ENCODE results near the gene GPR65.
A peak's percentile ranks its signal among the peaks of the same experiment; 100 is the strongest.
"Not testable (repeated sequence)": the region's sequence is repeated elsewhere in the genome, so short reads cannot be mapped to it uniquely, and the experiment has no call there.

GPR65 gene

DNA sequence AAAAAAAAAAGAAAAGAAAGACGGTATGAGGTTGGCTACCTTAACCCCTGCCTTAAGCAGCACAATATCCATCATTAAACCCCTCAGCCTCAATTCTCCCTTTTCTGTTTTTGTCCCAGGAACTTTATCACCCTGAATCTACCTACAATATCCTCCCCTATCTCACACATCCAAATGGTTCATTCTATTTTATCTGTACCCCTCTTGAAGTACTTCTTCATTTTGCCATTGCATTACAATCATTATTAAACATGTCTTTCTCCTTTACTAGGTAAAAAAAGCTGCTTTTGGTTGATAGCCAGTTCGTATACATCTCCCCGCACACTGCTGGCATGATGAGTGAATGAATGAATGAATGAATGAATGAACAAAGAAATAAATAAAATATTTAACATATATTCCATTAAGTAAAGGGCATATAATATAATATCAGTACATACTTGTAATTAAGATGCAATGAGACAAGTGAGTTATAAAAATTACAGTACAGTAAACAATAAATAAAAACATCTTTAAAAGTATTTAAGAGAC lies 364 bp upstream of the GPR65 start:
- DNase-seq (ENCODE audit: low read depth): no peak

DNA sequence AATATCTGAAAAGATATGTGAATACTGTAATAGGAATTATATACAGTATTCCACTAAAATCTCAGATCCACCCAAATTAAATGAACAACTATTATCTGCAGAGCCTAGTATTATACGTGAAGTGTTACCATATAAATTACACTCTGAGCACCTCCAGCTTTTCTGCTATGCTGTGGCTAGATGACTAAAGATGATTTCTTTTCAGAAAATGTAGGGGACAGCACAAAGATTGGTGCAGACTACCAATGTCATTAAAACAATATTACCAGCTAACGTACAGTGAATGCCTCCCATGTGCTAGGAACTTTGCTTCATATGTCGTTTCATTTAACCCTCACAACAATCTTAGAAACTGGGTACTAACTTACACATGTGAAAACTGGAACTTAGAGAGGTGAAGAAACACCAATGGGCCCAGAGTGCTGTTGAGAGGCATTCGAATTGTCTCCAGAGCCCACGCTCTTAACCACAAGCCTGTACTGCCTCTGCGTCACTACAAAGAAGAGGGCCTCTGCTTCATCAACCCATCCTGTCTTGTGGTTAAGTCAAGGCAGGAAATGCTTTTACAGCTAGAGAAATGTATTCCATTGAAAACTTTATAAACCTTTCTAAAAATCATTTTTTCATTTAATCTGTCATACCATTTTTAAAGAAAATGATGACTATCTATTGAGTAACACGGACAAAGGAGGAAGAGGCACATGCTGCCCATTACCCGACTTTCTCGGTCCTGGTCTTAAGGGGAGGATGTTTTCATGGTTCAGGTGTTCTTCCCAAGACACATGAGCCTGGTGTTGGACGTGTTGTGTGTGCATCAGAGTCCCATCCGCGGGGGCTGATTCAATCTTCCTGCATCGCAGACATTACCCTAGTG lies 1.3 kb downstream of the GPR65 start:
- no peak for DNase-seq (ENCODE audit: low read depth)

DNA sequence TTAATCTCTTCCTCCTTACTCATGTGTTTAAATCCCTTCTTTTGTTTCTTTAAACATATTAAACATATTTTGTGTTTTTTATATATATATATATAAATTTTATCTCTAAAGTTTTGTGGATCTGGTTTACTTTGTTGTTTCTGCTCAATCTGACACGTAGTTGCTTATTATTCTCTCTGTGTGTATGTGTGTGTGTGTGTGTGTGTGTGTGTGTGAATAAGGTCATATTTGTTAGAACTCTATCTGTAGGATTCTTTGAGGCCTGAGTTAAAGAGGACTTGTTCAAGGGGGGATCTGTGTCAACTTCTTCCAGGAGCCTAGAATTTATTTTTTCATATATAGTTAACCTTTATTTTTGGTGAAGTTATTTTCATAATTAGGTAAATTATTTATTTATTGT lies 2.7 kb downstream of the GPR65 start:
- DNase-seq (ENCODE audit: low read depth): no peak

DNA sequence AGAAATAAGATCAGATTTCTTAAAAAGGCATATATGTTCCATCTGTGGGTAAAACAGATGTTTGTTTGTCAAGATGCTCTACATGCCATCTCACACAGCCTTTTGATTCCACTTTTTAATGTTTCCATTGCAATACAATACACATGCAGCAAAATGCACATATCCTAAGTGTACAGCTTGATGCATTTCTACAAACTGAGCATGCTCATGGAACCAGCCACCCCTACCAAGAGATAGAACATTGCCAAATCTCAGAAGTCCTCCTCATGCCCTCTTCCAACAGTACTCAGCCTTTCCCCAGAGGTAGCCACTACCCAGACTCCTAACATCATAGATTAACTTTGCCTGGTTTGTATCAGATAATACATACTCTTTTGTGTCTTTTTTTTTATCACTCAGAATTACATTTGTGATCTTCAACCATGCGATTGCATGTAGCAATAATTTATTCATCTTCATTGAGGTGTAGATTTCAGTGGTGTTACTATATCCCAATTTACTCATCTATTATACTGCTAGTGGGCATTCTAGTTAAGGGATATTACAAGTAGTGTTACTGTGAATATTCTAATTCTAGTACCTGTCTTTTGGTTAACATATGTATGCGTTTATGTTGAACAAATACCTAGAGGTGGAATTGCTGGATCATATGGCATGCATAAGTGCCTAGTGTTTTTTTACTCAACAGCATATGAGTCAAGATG lies 3.3 kb downstream of the GPR65 start:
- no peak for DNase-seq (ENCODE audit: low read depth)

DNA sequence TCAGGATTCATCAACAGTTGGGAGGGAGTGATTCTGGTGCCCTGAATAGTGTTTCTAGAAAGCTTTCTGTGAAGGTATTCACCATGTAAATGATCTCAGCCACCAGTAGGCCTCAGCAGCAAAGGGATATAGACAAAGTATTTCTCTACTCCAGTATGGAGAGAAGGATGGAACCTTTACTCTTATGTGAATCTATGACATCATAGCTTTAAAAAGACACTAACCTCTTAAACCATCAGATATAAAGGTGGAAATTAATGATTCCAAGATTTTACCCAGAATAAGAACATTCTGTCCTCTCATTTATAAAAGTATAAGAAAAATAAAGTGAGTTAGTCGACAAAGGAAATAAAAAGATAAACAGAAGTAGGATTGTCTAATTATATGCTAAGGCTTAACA lies 4.6 kb downstream of the GPR65 start:
- no peak for DNase-seq (ENCODE audit: low read depth)

DNA sequence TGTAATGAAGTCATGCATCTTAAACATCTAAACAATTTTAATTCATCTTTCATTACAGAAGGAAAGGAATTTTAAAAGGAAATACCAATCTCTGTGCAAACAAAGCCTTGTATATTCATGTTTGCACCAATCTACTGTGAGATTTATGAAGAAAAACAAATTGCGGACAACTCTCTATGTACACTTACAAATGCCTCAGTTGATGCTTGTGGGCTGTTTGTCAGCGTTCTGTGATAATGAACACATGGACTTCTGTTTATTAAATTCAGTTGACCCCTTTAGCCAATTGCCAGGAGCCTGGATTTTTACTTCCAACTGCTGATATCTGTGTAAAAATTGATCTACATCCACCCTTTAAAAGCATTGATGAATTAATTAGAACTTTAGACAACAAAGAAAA lies 5.4 kb downstream of the GPR65 start:
- DNase-seq (ENCODE audit: low read depth): no peak

DNA sequence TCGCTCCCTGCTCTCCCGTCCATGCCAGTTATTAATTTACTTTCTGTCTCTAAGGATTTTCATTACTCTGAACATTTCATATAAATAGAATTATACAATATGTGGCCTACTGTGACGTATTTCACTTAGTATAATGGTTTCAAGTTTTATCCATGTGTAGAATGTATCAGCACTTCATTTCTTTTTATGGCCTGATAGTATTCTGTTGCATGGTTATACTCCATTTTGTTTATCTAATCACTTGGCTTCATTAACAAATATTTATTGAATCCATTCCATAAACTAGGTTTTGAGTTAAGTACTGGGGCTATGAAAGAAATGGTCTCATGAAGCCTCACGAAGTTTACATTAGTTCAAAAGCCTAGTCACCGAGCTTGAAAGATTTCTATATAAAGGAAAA lies 7.6 kb downstream of the GPR65 start:
- no peak for DNase-seq (ENCODE audit: low read depth)

DNA sequence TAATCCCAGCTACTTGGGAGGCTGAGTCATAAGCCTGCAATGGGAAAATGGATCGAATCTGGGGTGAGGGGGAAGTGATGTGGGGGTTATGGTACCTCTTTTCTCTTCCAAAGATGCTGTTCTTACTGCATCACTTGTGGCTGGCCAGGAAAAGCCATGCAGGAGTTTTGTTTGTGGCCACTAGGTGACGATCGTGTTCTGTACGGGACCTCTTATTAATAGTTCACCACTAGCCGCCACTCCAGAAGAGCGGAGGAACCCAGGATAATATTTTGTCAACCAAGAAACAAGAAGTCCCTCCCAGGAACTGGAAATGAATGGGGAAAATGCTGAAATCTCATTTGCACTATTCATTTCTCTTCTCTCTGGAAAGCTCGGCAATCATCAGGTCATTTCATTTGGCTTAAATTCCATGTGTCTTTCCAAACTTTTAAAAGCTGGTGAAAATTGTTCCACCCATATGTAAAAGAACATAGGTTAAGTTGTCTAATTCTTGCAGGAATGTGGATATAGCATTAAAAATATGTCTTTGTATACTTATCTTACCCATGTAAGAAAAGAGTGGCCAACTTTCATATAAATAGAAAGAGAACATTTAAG lies 8.9 kb downstream of the GPR65 start:
- DNase-seq (ENCODE audit: low read depth): peak; percentile 41

DNA sequence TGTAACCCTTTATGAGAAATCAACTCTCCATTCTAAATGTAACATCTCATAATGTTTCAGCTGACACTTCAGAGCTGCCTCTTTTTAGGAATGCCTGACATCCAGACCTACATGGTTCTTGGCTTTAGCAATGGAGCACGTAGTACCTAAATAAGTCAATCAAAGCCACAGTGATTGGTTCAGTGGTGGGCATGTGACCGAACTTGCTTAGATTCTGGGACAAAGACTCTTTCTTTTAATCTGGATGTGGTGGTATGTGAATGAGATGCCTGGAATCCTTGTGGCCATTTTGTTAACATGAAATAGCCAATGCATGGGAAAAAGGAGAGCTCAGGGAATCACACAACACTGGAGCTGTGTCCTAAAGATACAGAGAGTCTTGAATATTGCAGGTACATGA lies 11.8 kb downstream of the GPR65 start:
- no peak for DNase-seq (ENCODE audit: low read depth)

DNA sequence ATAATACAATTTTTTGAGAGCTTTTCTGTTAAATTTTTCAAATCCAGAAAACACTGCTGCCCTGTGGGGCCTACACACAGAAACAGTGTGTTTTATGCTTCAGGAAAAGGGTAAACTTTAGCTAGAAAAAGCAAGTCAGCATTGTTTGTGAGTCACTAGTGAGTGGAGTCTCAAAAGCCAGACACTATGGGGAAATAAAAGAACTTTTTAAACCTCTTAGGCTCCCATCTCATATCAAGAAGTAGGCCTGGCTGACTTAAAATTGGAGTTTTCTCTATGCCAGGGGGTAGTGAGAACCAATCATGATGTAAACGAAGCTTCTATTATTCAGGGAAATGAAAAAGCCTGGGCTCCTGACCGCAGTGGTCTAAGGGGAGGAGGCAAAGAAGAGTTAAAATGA lies 12.6 kb downstream of the GPR65 start:
- no peak for DNase-seq (ENCODE audit: low read depth)

DNA sequence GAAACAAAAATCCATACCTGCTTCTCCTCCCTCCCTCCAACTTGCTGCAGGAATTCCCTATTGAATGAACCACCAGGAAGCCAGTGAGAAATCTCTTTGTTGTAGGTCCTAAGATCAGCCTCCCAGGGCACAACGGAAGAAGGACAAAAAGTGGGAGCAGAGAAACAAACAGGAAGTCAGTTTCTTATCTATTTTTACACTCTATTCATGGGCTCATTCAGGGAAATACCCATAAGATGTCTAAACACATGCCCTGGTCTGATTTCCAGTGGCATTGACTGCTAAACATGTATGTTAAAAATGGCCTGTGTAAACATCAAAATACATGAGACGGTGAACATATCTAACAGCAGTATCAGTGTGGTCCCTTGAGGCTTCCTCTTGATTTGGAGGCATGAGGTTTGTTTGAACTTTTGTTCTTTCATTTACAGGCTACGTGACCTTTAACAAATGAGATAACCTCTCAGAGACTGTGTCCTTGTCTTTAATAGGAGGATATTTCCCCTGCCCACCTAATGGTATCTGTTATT lies 18.8 kb downstream of the GPR65 start:
- no peak for DNase-seq (ENCODE audit: low read depth)

DNA sequence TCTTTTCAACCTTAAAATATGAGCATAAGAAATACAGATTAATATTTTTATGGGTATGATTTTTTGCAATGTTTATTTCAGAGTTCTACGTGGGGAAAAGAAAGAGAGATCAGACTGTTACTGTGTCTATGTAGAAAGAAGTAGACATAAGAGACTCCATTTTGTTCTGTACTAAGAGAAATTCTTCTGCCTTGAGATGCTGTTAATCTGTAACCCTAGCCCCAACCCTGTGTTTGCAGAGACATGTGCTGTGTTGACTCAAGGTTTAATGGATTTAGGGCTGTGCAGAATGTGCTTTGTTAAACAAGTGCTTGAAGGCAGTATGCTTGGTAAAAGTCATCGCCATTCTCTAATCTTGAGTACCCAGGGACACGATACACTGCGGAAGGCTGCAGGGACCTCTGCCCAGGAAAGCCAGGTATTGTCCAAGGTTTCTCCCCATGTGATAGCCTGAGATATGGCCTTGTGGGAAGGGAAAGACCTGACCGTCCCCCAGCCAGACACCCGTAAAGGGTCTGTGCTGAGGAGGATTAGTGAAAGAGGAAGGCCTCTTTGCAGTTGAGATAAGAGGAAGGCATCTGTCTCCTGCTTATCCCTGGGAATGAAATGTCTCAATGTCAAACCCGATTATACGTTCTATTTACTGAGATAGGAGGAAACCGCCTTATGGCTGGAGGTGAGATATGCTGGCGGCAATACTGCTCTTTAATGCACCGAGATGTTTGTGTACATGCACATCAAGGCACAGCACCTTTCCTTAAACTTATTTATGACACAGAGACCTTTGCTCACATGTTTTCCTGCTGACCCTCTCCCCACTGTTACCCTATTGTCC lies 19.5 kb downstream of the GPR65 start:
- not testable (repeated sequence) for DNase-seq (ENCODE audit: low read depth)

DNA sequence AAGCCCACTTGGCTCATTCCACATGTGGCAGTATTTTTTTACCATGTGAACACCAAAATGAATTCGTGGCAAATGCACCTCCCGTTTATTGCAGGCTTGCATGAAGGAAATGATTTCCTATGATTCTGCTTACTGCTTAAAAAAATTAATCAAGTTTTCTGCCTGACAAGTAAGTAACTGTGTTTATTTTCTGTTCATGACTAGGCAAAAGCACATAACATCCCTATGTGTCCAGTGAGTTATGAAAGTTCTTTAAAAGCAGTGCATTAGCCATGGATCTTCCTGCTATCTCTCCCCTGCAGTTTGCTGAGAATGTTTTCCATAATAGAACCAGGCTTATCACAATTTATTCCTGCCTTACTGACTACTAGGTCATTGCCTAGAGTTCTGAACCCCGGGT lies 20.4 kb downstream of the GPR65 start:
- no peak for DNase-seq (ENCODE audit: low read depth)

DNA sequence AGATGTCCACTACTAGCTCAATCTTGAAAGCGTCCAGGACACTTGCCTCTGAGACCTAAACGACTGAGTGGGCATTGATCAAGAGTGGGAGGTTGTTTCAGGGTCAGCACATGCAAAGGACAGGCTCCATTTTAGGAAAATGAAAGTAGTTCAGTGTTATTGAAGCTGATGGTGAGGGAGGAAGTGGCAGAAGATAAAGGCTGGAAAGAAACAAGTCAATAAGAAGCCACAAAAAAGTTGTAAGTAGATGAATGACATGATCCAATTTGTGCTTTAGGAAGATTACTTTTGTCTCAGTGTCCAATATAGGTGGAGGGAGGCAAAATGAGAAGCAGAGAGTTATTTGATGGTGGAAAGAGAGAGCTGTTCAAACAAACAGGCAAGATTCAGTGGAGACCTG lies 22.0 kb downstream of the GPR65 start:
- no peak for DNase-seq (ENCODE audit: low read depth)

DNA sequence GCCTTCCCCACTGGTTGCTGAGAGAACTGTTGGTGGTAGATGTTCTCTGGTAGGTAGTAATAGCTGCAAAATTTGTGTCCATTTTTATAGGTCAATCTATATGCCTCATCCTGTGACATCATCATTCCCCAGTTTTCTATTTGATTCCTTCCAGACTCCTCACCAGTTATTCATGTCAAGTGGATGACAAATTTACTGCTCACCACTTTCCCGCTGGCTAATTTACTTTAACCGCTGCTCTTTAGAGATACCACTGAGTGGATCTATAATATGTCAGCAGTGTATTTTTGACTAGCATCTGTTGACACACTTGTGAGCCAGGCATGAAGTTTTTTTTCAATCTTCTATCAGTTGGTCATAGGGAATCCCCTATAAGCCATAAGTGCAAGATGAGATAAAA lies 24.6 kb downstream of the GPR65 start:
- no peak for DNase-seq (ENCODE audit: low read depth)

DNA sequence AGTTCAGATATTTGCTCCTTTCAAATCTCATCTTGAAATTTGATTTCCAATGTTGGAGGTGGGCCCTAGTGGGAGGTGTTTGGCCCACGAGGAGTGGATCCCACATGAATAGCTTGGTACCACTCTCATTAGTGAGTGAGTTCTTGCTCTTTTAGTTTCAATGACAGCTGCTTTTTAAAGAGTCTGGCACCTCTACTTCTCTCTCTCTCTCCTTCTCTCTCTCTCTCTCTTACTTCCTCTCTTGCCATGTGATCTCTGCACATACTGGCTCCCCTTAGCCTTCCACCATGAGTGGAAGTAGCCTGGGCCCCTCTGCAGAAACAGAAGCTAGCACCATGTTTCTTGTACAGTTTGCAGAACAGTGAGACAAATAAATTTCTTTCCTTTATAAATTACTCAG lies 25.1 kb downstream of the GPR65 start:
- DNase-seq (ENCODE audit: low read depth): no peak

DNA sequence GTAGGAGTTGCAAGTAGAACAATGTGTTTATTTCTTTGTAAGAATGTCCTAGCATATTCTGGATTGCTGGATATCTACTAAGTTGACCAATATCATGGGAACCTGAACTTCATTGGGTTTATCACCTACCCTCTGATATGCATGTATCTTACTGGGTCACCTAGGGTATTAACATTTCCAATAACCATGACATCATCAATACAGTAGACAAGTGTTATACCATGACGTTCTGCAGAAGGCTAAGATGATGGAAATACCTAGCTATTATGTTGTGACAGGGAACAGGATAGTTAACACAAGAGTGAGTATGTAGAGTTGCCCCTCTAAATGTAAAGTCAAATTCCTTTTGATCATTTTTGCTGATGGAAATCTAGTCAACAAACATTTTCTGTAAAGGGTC lies 26.0 kb downstream of the GPR65 start:
- DNase-seq (ENCODE audit: low read depth): no peak

DNA sequence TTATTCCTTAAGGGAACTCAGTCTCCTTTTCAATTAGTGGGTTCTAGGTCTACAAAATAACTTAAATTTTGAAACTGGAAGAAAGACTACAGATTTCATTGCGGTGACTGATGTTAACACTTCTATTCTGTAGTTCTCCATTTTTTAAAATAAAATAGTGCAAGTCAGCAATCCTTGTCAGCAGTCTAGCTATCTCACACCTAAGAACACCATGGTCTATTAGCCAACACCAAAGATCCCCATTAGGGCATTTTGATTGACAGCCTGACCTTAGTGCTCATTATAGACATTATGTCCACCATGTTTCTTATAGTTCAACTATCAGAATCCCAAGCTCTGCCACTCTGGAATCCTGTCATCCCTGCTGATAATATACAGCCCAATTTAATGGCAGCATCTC lies 27.4 kb downstream of the GPR65 start:
- no peak for DNase-seq (ENCODE audit: low read depth)

DNA sequence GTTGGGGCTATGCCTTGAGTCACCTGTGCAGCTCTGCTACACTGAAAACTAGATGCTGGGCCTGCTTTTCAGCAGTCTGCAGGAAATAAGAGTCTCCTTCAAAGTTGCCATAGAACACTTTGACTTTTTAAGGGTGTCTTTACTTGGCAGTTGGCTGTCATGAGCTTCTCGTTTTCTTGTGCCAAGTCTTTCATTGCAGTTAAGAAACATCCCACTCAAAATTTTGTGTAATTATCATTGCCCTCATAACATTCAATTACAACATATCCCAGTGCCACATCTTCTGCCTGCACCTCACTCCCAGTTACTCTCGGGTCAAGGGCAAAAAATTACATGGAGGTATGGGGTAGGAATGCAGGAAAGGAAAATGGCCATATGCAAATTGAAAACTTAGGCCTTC lies 29.1 kb downstream of the GPR65 start:
- no peak for DNase-seq (ENCODE audit: low read depth)

DNA sequence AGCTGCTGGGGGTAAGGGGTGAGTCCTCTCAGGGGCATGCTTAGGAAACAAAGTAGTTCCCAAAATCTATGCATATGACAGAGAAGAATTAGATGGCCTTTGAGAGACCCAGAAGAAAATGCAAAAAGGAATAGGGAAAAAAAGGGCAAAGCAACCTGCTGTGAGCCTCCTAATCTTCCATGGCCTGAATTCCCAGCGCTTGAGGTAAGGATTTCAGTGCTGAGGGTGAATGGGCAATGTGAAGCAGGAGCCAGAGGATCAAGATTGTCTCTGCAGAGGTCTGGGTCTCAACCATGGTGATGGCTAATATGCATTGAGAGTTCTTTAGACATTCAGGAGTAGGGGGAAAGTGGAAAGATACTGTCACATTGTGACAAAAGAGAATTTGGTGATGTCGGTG lies 31.5 kb downstream of the GPR65 start:
- no peak for DNase-seq (ENCODE audit: low read depth)

DNA sequence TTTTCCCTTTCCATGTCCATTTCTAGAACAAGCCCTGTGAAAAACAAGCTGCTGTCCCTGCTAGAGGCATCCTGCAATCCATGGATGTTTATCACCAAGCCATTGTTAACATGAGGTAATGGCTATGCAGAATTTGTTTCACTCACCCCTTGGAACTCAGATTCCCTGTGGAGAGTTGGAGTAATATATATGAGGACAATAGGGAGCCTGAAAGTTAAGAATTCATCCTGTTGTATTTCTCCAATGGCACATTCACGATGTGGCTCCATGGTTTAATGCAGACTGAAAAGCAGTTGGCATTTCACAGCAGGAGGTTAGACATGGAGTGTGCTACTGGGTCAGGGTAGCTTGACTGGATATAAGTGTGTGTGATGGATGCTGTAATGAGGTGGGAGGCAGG lies 32.4 kb downstream of the GPR65 start:
- DNase-seq (ENCODE audit: low read depth): no peak

DNA sequence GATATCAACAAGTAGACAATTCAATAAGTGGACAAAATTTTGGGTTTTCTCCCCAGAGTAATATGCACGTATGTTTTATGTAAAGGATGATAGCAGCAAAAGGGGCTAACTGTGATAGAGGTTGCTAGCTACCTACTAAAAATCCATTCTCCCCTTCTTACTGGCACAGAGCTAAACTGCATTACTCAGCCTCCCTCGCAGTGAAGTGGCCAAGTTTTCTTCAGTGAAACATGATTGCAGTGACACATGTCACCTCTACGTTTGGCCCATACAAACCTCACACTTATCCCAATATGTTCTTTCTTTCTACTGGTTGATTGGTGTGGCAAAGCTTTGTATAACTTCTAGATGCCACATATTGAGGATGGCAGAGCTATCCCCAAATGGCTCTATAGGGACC lies 34.3 kb downstream of the GPR65 start:
- no peak for DNase-seq (ENCODE audit: low read depth)

Data from non-pigmented ciliary epithelial cell (primary cell).